ENCODE data around the gene CHRNB2.

DNA sequence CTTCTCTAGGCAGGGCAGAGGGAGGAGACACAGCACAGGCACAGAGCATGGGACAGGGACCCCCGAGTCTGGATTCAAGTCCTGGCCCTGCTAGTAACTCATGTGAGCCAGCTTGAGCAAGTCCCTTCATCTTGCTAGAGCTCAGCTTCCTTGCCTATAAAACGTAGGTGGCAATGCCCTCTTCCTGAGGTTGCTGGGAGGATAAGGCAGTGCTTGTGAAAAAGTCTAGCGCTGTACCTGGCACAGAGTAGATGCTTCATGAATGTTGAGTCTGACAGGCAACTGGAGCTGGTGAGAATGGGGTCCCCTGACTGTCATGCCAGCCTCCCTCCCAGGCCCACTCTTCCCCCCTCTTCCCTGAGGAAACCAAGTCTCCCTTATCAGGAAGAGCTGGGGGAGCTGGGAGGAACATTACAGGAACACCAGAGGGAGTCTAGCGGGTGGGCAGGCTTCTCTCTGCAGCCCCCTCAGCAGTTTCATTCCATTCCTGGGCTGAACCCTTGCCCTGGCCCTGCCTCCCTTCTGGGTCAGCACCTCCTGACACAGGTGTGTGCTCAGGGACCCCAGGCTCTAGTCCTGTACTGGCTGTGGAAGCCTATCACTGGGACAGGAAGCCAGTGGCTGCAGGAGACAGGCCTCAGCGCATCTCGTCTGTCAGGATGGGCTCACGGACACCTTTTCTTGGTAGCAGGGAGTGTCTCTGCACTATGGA lies 9.9 kb downstream of the CHRNB2 start:
- TF ChIP-seq ZNF830 (tag by site-specific recombination; IDR thresholded peaks at IDR 0.05; ENCODE audit: low read depth) (no peak), ZNF621 (tag by site-specific recombination; IDR thresholded peaks at IDR 0.05) (no peak), ZNF23 (tag by site-specific recombination; IDR thresholded peaks at IDR 0.05; ENCODE audit: borderline replicate concordance) (no peak), PRDM1 (tag by site-specific recombination; IDR thresholded peaks at IDR 0.05) (no peak), HOXA7 (CRISPR knock-in tag; IDR thresholded peaks at IDR 0.05; ENCODE audit: borderline replicate concordance) (no peak), SETDB1 (IDR thresholded peaks at IDR 0.05; ENCODE audit: insufficient read length, low read length) (no peak), ZNF121 (tag by site-specific recombination; IDR thresholded peaks at IDR 0.05) (no peak)
- TF ChIP-seq, protein P1, sequence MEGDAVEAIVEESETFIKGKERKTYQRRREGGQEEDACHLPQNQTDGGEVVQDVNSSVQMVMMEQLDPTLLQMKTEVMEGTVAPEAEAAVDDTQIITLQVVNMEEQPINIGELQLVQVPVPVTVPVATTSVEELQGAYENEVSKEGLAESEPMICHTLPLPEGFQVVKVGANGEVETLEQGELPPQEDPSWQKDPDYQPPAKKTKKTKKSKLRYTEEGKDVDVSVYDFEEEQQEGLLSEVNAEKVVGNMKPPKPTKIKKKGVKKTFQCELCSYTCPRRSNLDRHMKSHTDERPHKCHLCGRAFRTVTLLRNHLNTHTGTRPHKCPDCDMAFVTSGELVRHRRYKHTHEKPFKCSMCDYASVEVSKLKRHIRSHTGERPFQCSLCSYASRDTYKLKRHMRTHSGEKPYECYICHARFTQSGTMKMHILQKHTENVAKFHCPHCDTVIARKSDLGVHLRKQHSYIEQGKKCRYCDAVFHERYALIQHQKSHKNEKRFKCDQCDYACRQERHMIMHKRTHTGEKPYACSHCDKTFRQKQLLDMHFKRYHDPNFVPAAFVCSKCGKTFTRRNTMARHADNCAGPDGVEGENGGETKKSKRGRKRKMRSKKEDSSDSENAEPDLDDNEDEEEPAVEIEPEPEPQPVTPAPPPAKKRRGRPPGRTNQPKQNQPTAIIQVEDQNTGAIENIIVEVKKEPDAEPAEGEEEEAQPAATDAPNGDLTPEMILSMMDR (tag by site-specific recombination; IDR thresholded peaks at IDR 0.05), result no peak
- TF ChIP-seq, protein P2, sequence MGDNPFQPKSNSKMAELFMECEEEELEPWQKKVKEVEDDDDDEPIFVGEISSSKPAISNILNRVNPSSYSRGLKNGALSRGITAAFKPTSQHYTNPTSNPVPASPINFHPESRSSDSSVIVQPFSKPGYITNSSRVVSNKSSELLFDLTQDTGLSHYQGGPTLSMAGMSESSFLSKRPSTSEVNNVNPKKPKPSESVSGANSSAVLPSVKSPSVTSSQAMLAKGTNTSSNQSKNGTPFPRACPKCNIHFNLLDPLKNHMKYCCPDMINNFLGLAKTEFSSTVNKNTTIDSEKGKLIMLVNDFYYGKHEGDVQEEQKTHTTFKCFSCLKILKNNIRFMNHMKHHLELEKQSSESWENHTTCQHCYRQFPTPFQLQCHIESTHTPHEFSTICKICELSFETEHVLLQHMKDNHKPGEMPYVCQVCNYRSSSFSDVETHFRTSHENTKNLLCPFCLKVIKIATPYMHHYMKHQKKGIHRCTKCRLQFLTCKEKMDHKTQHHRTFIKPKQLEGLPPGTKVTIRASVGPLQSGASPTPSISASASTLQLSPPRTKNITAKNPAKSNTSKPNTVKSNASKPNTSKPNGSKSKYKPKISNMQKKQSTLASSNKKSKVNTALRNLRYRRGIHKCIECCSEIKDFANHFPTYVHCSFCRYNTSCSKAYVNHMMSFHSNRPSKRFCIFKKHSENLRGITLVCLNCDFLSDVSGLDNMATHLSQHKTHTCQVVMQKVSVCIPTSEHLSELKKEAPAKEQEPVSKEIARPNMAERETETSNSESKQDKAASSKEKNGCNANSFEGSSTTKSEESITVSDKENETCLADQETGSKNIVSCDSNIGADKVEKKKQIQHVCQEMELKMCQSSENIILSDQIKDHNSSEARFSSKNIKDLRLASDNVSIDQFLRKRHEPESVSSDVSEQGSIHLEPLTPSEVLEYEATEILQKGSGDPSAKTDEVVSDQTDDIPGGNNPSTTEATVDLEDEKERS (tag by site-specific recombination; IDR thresholded peaks at IDR 0.05), result no peak

All from HEK293 (cell line).